Left cardiac atrium (tissue), 4 donors: Measurements from ENCODE around the gene ASH1L. TPM values are rescaled to one million over a fixed set of nuclear protein-coding genes. Genes with fewer than 3 reads are reported as not detected.
"Not testable (repeated sequence)": the region's sequence is repeated elsewhere in the genome, so short reads cannot be mapped to it uniquely, and the experiment has no call there.

ENCODE experiments used
- ATAC-seq, 2 donors: fragments of 200-7000 bp; cut with Tn5 transposase; one replicate each; pipeline ENCODE4 v1.9.1; 2020; ENCODE audit warnings: mild to moderate bottlenecking in 2 of 2, moderate library complexity in 2 of 2
- DNase-seq: peaks from one replicate; pipeline ENCODE4 v3.0.0-alpha.2; 2020
- intact Hi-C, 2 donors: fragments of 100-400 bp; cut with DNase I; formaldehyde crosslinking; loops; one replicate each; pipeline versions ENCODE4 v1.14.1 to v1.15.1; 2022 to 2023
- total RNA-seq, 2 donors: library from RNA; stranded (reverse); fragmentation: NEBNext Ultra II Directional; extraction: Animal tissue kit (Norgen Biotek cat#: 25700); gene quantifications; one replicate each; pipeline ENCODE4 v1.2.1, GENCODE V29; 2021
- donor health status: DM: no; HTN: yes; CAD: no.
- donor health status: DM: no; HTN: yes; CAD: no; lungs with severe emphysema.
- donor health status: DM: yes; HTN: yes; CAD: no.
- donor health status: Dilated cardiomyopathy.

ASH1L gene
- total RNA-seq, 2 donors from 2014 or later: 40.6 to 45.9 TPM

DNA sequence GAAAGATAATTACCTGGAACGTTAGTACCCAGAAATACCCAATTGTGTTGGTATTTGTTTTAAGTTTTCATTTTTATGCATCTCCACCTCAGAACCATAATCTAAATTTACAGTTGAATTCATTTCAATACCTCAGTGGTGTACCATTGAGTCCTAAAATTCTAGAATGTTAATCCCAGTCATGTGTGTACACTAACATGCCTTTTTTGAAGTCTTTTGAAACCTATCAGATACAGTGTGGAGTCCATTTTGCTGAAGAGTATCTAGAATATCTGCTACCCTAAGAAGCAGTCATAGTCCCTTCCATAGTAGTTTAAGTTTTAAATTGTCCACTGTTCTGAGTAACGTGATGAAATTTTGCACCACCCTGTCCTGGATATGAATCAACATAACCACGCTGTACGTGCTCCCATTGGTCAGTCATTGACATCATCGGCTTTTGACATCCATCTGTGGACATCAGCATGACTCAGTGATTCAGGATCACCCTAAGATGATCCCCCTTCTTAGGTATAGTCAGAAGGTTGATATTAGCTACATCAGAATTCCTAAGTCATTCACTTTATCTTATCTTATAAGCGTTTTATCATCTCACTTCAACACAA is 7.5 kb upstream of the ASH1L start:
- DNase-seq (no peak), ATAC-seq (peak in 1 of 2 donors; percentile 92)
- intact Hi-C loops: no loop called here

DNA sequence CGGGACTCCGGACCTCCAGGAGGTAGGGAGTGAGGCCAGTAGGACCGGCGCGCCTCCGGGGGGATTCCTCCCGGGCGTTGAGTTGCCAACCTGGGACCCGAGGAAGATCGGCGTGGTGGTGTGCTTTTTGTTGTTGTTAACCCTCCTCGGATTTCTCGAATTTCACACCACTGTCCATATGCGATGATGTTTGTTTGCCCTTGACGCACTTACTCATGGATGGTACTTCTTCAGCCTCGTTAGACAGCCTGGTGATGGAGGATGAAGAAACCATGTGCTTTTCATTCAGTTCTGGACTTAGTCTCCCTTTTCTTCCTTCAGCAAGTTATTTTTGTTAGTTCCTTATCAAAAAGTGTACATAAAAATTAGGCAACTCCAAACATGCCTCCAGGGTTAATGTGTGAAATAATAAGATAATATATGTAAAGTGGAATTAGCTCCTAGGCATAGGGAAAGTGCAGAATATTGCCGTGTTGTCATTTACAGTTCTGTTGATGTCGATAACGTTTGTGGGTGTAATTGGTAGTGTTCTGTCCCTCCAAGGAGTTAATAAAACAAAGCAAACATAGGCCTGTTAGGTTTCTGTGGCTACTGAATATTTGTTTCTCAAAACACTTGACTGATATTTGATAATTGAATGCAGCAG is 897 bp upstream of the ASH1L start:
- peak in 1 of 2 donors; percentile 0 for ATAC-seq

DNA sequence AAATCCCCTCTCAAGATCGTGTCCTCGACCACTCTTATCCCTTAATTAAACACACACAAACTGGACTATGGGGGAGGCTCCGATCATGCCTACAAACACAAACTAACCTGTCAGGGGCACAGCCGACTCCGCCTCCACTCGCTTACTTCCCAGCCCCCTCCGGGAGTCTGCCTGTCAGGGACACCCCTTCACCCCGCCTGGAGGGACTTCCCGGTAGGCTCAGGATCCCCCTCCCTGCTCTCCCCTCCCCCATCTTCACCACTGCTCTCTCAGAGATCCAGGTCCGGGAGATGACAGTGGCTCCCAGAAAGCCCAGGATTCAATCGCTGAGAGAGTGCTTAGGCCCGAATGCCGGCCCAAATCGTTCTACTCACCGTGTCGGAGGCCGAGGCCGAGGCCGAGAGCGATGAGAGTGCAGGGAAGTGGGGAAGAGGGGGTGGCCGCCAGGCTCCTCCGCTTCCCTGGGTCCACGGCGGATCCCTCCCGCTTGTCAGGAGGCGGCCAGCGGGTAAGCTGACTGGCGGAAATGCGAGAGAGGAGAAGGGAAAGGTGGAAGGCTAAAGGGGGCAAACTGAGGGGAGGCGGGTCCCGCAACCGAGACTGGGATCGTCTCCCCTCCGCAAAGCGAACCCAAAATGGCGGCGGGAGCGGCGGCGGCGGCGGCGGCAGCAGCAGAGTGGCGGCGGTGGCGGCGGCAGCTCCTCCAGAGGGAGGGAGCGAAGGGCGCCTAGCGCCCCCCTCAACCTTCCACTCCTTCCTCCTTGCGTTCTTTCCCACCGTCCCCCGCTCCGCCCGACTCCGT is 623 bp downstream of the ASH1L start:
- ATAC-seq: peak; percentile 49 to 54
- intact Hi-C loops: not testable (repeated sequence)
- peak; percentile 56 for DNase-seq

More for the DNA sequence above, 897 bp upstream of the ASH1L start:
- DNase-seq, intact Hi-C loops: not testable (repeated sequence)

DNA sequence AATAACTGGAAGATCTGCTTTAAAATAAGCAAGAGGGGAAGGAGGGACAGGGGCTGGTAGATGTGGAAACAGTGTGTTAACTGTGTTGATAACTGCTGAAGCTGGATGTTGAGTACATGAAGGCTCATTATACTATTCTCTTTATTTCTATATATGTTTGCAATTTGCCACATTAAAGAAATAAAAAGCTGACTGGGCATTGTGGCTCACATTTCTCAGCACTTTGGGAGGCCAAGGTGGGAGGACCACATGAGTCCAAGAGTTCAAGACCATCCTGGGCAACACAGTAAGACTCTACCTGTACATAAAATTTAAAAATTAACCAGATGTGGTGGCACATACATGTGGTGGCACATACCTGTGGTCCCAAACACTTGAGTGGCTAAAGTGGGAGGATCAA is 6.7 kb downstream of the ASH1L start:
- intact Hi-C loops: no loop called here
- DNase-seq (no peak), ATAC-seq (no peak)

DNA sequence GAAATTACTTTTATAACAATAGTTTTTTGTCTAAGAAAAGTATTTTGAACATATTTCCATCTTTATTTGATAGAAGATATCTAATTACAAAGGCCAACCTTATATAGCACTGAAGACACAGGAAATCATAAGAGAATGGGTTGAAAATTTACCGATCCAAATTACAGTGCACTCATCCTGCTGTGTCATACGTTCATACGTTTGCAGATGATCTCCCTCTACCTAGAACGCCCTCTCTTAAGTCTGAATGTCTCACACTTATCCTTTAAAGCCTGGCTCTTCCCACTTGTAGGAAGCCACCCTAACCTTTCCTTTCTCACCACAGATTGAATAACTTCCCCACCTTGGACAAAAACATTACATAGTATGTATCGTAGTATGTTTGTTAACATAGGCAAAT is 9.3 kb downstream of the ASH1L start:
- intact Hi-C loops: no loop called here
- ATAC-seq (no peak), DNase-seq (no peak)

DNA sequence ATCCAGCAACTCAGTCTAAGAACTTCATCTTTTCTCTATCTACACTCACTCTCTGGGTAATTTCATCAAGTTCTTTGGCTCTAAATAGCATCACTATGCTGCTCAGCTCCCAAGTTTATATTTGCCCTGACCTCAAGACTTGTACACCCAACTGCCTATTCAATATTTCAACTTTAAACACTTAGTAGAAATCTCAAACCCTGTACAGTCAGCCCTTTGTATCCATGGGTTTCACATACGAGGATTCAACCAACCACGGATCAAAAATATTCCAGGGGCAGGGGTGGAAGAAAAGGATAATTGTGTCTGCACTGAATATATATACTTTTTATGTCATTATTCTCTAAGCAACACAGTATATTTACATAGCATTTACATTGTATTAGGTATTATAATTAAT is 13.9 kb downstream of the ASH1L start:
- DNase-seq (no peak), ATAC-seq (no peak)
- intact Hi-C loops: no loop called here

DNA sequence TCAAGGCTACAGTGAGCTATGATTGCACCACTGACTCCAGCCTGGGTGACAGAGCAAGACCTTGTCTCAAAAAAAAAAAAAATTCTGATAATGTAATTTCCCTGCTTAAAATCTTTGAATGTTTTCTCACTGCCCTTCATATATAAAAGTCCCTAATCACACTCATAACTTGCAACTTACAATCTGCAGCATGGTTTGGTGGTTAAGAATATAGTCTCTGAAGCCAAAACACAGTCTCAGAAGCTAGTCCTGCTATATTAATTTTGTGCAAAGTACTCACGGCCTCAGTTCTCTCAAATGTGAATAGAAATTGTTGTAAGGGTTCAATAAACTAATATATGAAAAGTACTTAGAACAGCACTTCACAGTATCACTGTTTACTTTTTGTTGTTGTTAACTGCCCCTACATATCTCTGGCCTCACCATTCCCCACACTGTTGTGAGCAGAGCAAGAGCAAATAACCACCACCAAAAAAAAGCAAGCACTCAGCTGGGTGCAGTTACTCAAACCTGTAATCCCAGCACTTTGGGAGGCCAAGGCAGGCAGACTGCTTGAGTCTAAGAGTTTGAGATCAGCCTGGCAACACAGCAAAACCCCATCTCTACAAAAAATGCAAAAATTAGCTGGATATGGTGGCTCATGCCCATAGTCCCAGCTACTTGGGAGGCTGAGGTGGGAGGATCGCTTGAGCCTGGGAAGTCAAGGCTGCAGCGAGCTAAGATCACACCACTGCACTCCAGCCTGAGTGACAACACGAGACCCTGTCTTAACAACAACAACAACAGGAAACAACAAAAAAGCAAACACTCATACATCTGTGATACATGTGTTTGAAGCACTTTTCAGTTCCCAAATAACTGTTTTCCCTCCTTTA is 22.4 kb downstream of the ASH1L start:
- no peak for ATAC-seq
- no peak for DNase-seq
- intact Hi-C loops: no loop called here

DNA sequence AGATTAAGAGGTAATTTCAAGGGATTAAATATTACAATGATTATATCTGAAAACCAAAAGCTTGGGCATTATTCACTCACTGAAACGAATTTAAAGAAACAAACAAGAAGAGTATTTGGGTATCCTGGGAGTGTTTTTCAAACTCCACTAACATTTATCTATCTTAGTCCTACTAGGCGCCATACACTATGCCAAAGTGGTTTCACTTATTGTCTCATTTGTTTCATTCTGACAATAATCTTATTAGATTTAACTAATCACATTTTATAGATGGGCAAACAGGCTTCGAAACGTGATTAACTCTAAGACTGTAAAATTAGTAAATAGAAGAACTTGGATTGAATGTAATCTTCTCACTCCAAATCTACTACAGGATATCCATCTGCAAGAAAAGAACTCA is 25.4 kb downstream of the ASH1L start:
- DNase-seq (no peak), ATAC-seq (no peak)
- intact Hi-C loops: no loop called here

DNA sequence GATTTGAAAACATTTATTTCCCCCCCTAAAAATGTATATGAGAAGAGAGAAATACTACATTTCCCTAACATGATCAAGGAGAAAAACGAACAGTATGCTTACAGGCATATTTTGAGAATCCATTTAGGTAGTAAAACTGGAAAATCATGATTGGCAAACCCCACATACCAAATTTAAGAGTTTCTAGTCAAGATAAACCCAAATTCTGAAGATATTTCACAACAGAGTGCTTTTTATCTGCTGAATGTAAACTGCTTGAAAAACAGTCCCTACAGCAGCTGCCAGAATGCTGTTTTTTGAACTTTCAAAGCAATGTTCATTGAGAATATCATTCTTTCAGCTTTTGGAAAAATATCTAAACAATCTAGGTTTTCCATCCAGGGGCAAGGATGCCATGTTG is 31.0 kb downstream of the ASH1L start:
- intact Hi-C loops: no loop called here
- ATAC-seq: no peak
- DNase-seq: no peak

DNA sequence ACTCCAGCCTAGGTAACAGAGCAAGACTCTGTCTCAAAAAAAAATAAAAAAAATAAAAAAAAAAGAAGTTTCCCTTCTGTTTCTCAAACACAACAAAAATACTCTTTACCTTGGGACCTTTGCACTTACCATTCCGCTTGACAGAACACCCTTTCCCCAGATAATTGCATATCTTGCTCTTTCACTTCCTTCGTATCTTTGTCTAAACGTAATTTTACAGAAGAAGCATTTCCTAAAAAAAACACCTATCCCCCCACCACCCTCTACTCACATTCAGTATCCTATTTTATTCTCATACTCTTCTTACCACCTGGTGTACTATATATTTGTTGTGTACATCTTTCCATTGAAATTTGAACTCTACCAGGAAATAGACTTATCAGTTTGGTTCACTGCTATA is 32.7 kb downstream of the ASH1L start:
- no peak for DNase-seq

DNA sequence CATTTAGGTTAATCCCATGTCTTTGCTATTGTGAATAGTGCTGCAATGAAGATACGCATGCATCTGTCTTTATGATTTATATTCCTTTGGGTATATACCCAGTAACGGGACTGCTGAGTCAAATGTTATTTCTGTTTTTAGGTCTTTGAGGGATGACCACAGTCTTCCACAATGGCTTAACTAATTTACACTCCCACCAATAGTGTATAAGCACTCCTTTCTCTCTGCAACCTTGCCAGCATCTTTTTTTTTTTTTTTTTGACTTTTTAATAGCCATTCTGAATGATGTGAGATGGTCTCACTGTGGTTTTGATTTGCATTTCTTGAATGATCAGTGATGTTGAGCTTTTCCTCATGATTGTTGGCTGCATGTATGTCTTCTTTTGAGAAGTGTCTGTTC is 33.5 kb downstream of the ASH1L start:
- intact Hi-C loops: no loop called here
- DNase-seq: no peak
- ATAC-seq: no peak

More for the DNA sequence above, 32.7 kb downstream of the ASH1L start:
- intact Hi-C loops: no loop called here
- ATAC-seq: no peak

DNA sequence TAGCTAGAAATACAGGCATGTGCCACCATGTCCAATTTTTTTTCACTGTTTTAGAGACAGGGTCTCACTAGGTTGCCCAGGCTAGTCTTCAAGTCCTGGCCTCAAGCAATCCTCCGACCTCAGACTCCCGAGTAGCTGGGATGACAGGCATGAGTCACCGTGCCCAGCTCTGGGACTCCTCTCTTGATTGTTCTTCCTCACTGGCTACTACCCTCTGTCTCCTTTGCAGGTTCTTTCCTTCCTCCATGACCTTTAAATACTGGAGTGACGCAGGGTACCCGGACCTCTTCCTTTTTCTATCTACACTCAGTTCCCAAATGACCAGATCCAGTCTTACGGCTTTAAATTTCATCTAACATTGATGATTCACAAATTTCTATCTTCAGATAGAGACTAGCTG is 34.9 kb downstream of the ASH1L start:
- no peak for DNase-seq
- intact Hi-C loops: no loop called here
- ATAC-seq: peak; percentile 8 to 48

DNA sequence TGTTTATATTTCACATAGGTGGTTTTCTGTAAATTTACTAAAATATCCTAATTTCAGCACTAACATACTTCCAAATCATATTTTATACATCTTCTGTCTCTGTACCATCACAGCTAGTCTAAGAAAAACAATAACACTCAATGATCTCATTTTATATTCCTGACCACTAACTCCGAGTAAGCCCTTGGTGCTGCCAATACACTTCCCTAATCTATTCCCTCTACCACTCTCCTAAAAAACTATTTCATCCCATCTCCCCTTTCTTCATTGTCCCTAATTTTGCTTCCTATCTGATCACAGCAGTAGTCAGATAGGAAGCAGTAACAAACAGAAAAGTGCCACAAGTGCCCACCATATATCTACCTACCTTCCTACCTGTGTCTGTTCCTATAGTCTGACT is 36.2 kb downstream of the ASH1L start:
- intact Hi-C loops: no loop called here
- ATAC-seq (no peak), DNase-seq (no peak)

DNA sequence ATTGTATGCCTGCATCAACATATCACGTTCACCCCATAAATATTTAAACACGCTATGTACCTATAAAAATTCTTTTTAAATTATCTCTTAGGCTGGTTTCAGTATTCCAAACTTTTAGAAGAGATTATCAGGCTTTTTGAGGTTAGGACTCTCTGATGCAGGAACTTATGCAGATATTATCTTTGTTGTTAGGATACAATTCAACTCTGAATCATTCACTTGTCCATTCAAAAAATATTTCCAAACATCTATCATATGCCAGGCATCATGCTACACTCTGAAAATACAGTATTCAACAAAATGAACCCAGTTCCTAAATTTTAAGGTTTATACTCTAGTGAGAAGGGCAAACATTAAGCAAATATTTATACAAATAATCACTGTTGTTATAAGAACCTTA is 40.5 kb downstream of the ASH1L start:
- ATAC-seq (no peak), DNase-seq (no peak)
- intact Hi-C loops: no loop called here

DNA sequence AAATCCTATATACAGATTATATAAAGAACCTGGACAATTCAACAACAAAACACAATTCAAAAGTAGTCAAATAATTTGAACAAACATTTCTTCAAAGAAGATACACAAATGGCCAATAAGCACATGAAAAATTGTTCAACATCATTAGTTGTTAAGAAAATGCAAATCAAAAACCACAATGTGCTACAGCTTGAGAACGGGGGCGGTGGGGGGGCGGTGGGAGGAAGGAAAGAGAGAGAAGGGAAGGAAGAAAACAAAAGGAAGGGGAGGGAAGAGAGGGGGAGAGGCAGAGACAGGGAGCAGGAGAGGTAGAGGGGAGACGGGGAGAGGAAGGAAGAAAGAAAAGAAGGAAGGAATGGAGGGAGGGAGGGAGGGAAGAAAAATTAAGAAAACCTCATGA is 44.1 kb downstream of the ASH1L start:
- ATAC-seq (no peak), DNase-seq (no peak)
- intact Hi-C loops: no loop called here

DNA sequence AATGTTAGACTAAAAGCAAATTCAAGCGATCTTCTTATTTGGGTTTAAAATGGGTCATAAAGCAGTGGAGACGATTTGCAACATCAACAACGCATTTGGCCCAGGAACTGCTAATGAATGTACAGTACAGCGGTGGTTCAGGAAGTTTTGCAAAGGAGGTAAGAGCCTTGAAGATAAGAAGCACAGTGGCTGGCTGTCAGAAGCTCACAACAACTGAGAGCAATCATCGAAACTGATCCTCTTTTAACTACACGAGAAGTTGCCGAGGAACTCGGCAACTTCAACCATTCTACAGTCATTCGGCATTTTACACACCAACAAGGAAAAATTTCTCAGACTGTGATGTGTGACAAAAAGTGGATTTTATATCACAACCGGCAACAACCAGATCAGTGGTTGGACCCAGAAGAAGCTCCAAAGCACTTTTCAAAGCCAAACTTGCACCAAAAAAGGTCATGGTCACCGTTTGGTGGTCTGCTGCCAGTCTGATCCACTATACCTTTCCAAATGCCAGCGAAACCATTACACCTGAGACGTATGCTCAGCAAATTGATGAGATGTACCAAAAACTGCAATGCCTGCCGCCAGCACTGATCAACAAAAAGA is 47.9 kb downstream of the ASH1L start:
- intact Hi-C loops: no loop called here
- ATAC-seq (no peak), DNase-seq (no peak)

DNA sequence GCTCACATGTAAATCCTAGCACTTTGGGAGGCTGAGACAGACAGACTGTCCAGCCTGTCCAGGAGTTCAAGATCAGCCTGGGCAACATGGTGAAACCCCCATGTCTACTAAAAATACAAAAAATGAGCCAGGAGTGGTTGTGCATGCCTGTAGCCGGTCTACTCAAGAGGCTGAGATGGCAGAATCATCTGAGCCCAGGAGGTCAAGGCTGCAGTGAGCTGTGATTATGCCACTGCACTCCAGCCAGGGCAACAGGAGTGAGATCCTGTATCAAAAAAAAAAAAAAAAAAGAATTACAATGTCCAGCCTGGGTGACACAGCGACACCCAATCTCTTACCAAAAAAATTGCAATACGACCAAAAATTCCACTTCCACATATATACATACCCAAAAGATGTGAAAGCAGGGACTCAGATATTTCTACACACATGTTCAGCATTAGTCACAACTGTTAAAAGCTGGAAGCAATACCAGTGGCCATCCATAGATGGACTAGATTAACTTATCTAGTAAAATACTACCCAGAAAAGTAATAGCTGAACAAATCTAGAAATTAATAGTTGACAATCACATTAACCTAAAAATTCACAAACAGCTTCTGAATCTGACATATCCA is 49.2 kb downstream of the ASH1L start:
- intact Hi-C loops: no loop called here
- ATAC-seq (no peak), DNase-seq (no peak)

DNA sequence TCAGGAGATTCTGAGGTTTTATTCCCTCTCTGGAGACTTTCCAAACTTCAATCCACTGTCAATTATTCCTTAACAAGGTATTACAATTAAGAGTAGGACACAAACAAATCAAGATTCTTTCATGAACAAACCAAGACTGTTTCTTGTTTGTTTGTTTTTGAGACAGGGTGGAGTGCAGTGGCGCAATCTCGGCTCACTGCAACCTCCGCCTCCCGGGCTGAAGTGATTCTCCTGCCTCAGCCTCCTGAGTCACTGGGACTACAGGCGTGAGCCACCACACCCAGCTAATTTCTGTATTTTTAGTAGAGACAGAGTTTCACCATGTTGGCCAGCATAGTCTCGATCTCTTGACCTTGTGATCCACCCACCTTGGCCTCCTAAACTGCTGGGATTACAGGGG is 51.2 kb downstream of the ASH1L start:
- DNase-seq, intact Hi-C loops, ATAC-seq: not testable (repeated sequence)

DNA sequence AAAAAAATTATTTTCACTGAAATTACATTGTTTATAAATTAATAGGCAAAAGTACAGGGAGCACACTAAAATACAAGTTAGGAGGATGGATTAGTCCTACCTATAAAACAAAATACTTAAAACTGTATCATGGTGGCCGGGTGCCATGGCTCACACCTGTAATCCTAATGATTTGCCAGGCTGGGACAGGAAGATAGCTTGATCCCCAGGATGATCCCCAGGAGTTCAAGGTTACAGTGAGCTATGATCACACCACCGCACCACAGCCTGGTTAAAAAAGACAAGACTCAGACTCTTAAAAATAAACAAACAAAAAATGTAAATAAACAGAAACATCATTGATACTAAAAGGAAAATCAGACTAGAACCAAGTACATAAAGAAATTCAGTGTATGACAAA is 53.5 kb downstream of the ASH1L start:
- intact Hi-C loops: no loop called here
- DNase-seq (no peak), ATAC-seq (no peak)
